Measurements from ENCODE around the gene UBTD1. TPM values are rescaled to one million over a fixed set of nuclear protein-coding genes. Genes with fewer than 3 reads are reported as not detected.

The UBTD1 gene
- total and polyA plus RNA-seq, 5 donors from 2014 or later: 0.22 to 2.2 (median 1.8) TPM

- H3K27me3 Mint-ChIP-seq: no peaks in the 10 kb centered on the region
- DNase-seq (no peak), ATAC-seq (ENCODE audit: low read depth in 2 of 2) (no peak)
- H3K4me3 Mint-ChIP-seq: no peak overlapping the region
- no peak overlapping the region for H3K27ac ChIP-seq (ENCODE audit: insufficient read depth, low read length, poor library complexity, severe bottlenecking)
- no peak overlapping the region for H3K4me3 ChIP-seq (ENCODE audit: low read depth, low read length)
- peaks cover 4% of the 10 kb centered on the region for H3K4me1 ChIP-seq (ENCODE audit: control insufficient read depth, insufficient read depth, low read length, poor library complexity, severe bottlenecking)
- no peaks in the 10 kb centered on the region for H3K9me3 Mint-ChIP-seq
- H3K36me3 ChIP-seq (ENCODE audit: control insufficient read depth, insufficient read depth, low read length): peaks cover 45% of the 10 kb centered on the region
- H3K4me1 Mint-ChIP-seq: peaks cover 8 to 17% (median 12%) of the 10 kb centered on the region in 4 donors
- peaks cover 23% of the 10 kb centered on the region for H3K36me3 Mint-ChIP-seq
- no peaks in the 10 kb centered on the region for H3K9me3 ChIP-seq (ENCODE audit: control insufficient read depth in 2 of 2, low read length in 2 of 2)
- no peak overlapping the region for H3K27ac Mint-ChIP-seq
- H3K27me3 ChIP-seq (ENCODE audit: control insufficient read depth, insufficient read depth, low read length): no peaks in the 10 kb centered on the region
Measured at GRCh38 chr10:97483921-97484320, 14.8 kb upstream of the UBTD1 start.

GRCh38 chr10:97485647-97486281 lies 13.0 kb upstream of the UBTD1 start:
- Mint-ChIP-seq H3K9me3 (no peaks in the 10 kb centered on the region), H3K4me3 (no peak overlapping the region), H3K27me3 (no peaks in the 10 kb centered on the region), H3K27ac (peak overlapping the region in 1 of 3 donors; percentile 33), H3K36me3 (peaks cover 10% of the 10 kb centered on the region), H3K4me1 (peaks cover 10 to 31% (median 23%) of the 10 kb centered on the region in 4 donors)
- H3K9me3 ChIP-seq (ENCODE audit: control insufficient read depth in 2 of 2, low read length in 2 of 2): no peaks in the 10 kb centered on the region
- ATAC-seq (ENCODE audit: low read depth in 2 of 2) (no peak), DNase-seq (no peak)
- no peak overlapping the region for H3K27ac ChIP-seq (ENCODE audit: insufficient read depth, low read length, poor library complexity, severe bottlenecking)
- peaks cover 27% of the 10 kb centered on the region for H3K36me3 ChIP-seq (ENCODE audit: control insufficient read depth, insufficient read depth, low read length)
- H3K4me3 ChIP-seq (ENCODE audit: low read depth, low read length): no peak overlapping the region
- no peaks in the 10 kb centered on the region for H3K27me3 ChIP-seq (ENCODE audit: control insufficient read depth, insufficient read depth, low read length)
- peaks cover 11% of the 10 kb centered on the region for H3K4me1 ChIP-seq (ENCODE audit: control insufficient read depth, insufficient read depth, low read length, poor library complexity, severe bottlenecking)

GRCh38 chr10:97490592-97490991 lies 8.1 kb upstream of the UBTD1 start:
- Mint-ChIP-seq H3K4me3 (peak overlapping the region in 1 of 4 donors; percentile 44), H3K36me3 (peaks cover 4% of the 10 kb centered on the region), H3K9me3 (no peaks in the 10 kb centered on the region), H3K27me3 (no peaks in the 10 kb centered on the region), H3K27ac (no peak overlapping the region), H3K4me1 (peaks cover 8 to 67% (median 43%) of the 10 kb centered on the region in 4 donors)
- Histone ChIP-seq H3K4me3 (ENCODE audit: low read depth, low read length) (no peak overlapping the region), H3K27me3 (ENCODE audit: control insufficient read depth, insufficient read depth, low read length) (no peaks in the 10 kb centered on the region), H3K4me1 (ENCODE audit: control insufficient read depth, insufficient read depth, low read length, poor library complexity, severe bottlenecking) (peaks cover 26% of the 10 kb centered on the region), H3K9me3 (ENCODE audit: control insufficient read depth in 2 of 2, low read length in 2 of 2) (no peaks in the 10 kb centered on the region), H3K27ac (ENCODE audit: insufficient read depth, low read length, poor library complexity, severe bottlenecking) (no peak overlapping the region), H3K36me3 (ENCODE audit: control insufficient read depth, insufficient read depth, low read length) (peaks cover 3% of the 10 kb centered on the region)
- no peak for ATAC-seq (ENCODE audit: low read depth in 2 of 2)
- no peak for DNase-seq

- H3K36me3 Mint-ChIP-seq: no peaks in the 10 kb centered on the region
- H3K4me3 Mint-ChIP-seq: peak overlapping the region in 1 of 4 donors; percentile 21
- Histone ChIP-seq H3K9me3 (ENCODE audit: control insufficient read depth in 2 of 2, low read length in 2 of 2) (no peaks in the 10 kb centered on the region), H3K4me3 (ENCODE audit: low read depth, low read length) (no peak overlapping the region), H3K27me3 (ENCODE audit: control insufficient read depth, insufficient read depth, low read length) (no peaks in the 10 kb centered on the region), H3K4me1 (ENCODE audit: control insufficient read depth, insufficient read depth, low read length, poor library complexity, severe bottlenecking) (peaks cover 39% of the 10 kb centered on the region), H3K36me3 (ENCODE audit: control insufficient read depth, insufficient read depth, low read length) (peaks cover 3% of the 10 kb centered on the region), H3K27ac (ENCODE audit: insufficient read depth, low read length, poor library complexity, severe bottlenecking) (no peak overlapping the region)
- no peak for DNase-seq
- no peaks in the 10 kb centered on the region for H3K9me3 Mint-ChIP-seq
- H3K27me3 Mint-ChIP-seq: peaks cover 6% of the 10 kb centered on the region
- H3K4me1 Mint-ChIP-seq: peaks cover 7 to 74% (median 50%) of the 10 kb centered on the region in 4 donors
- no peak for ATAC-seq (ENCODE audit: low read depth in 2 of 2)
- peak overlapping the region in 2 of 3 donors; percentile 55 to 68 for H3K27ac Mint-ChIP-seq
Measured at GRCh38 chr10:97494151-97494550, 4.6 kb upstream of the UBTD1 start.

GRCh38 chr10:97494863-97495506 lies 3.7 kb upstream of the UBTD1 start:
- peak in 2 of 3 donors; percentile 28 to 58 for DNase-seq
- H3K4me1 ChIP-seq (ENCODE audit: control insufficient read depth, insufficient read depth, low read length, poor library complexity, severe bottlenecking): peaks cover 47% of the 10 kb centered on the region
- H3K36me3 Mint-ChIP-seq: no peaks in the 10 kb centered on the region

GRCh38 chr10:97497572-97498075 lies 1.1 kb upstream of the UBTD1 start:
- Mint-ChIP-seq H3K4me1 (peaks cover 11 to 66% (median 45%) of the 10 kb centered on the region in 4 donors), H3K27ac (peak overlapping the region; percentile 96 to 98 (median 98)), H3K4me3 (peak overlapping the region; percentile 95 to 99 (median 98)), H3K27me3 (peaks cover 33% of the 10 kb centered on the region), H3K9me3 (no peaks in the 10 kb centered on the region), H3K36me3 (no peaks in the 10 kb centered on the region)
- Histone ChIP-seq H3K27ac (ENCODE audit: insufficient read depth, low read length, poor library complexity, severe bottlenecking) (peak overlapping the region; percentile 87), H3K27me3 (ENCODE audit: control insufficient read depth, insufficient read depth, low read length) (peaks cover 15% of the 10 kb centered on the region), H3K36me3 (ENCODE audit: control insufficient read depth, insufficient read depth, low read length) (peaks cover 3% of the 10 kb centered on the region), H3K4me1 (ENCODE audit: control insufficient read depth, insufficient read depth, low read length, poor library complexity, severe bottlenecking) (peaks cover 36% of the 10 kb centered on the region), H3K9me3 (ENCODE audit: control insufficient read depth in 2 of 2, low read length in 2 of 2) (no peaks in the 10 kb centered on the region), H3K4me3 (ENCODE audit: low read depth, low read length) (peak overlapping the region; percentile 96)
- peak; percentile 46 to 83 (median 63) for DNase-seq
- no peak for ATAC-seq (ENCODE audit: low read depth in 2 of 2)

More at GRCh38 chr10:97494863-97495506, 3.7 kb upstream of the UBTD1 start:
- no peaks in the 10 kb centered on the region for H3K27me3 ChIP-seq (ENCODE audit: control insufficient read depth, insufficient read depth, low read length)
- Mint-ChIP-seq H3K9me3 (no peaks in the 10 kb centered on the region), H3K4me3 (peak overlapping the region; percentile 56 to 95 (median 73)), H3K4me1 (peaks cover 9 to 72% (median 47%) of the 10 kb centered on the region in 4 donors), H3K27me3 (peaks cover 10% of the 10 kb centered on the region), H3K27ac (peak overlapping the region; percentile 68 to 91 (median 91))
- ATAC-seq (ENCODE audit: low read depth in 2 of 2): no peak
- H3K36me3 ChIP-seq (ENCODE audit: control insufficient read depth, insufficient read depth, low read length): peaks cover 3% of the 10 kb centered on the region
- peak overlapping the region; percentile 39 for H3K27ac ChIP-seq (ENCODE audit: insufficient read depth, low read length, poor library complexity, severe bottlenecking)
- H3K9me3 ChIP-seq (ENCODE audit: control insufficient read depth in 2 of 2, low read length in 2 of 2): no peaks in the 10 kb centered on the region
- H3K4me3 ChIP-seq (ENCODE audit: low read depth, low read length): no peak overlapping the region

GRCh38 chr10:97498076-97498840 lies 466 bp upstream of the UBTD1 start, which contains the start of gene MMS19:
TSS of gene MMS19 (minus strand) at chr10:97498422. CDS start at chr10:97498384, 38 bp downstream.
- H3K36me3 ChIP-seq (ENCODE audit: control insufficient read depth, insufficient read depth, low read length): peaks cover 3% of the 10 kb centered on the region
- ATAC-seq (ENCODE audit: low read depth in 2 of 2) (peak; percentile 88 to 90), DNase-seq (peak; percentile 97 to 99 (median 99))
- Mint-ChIP-seq H3K4me3 (peak within 1 kb of the TSS; percentile 95 to 99 (median 98)), H3K27ac (peak within 1 kb of the TSS; percentile 96 to 98 (median 98)), H3K27me3 (peaks cover 33% of the 10 kb centered on the region), H3K4me1 (peaks cover 11 to 61% (median 44%) of the 10 kb centered on the region in 4 donors), H3K9me3 (no peaks in the 10 kb centered on the region), H3K36me3 (no peaks in the 10 kb centered on the region)
- peaks cover 36% of the 10 kb centered on the region for H3K4me1 ChIP-seq (ENCODE audit: control insufficient read depth, insufficient read depth, low read length, poor library complexity, severe bottlenecking)
- peak within 1 kb of the TSS; percentile 96 for H3K4me3 ChIP-seq (ENCODE audit: low read depth, low read length)
- H3K9me3 ChIP-seq (ENCODE audit: control insufficient read depth in 2 of 2, low read length in 2 of 2): no peaks in the 10 kb centered on the region
- peak within 1 kb of the TSS; percentile 87 for H3K27ac ChIP-seq (ENCODE audit: insufficient read depth, low read length, poor library complexity, severe bottlenecking)
- peaks cover 15% of the 10 kb centered on the region for H3K27me3 ChIP-seq (ENCODE audit: control insufficient read depth, insufficient read depth, low read length)
